ENCODE data around the gene SMARCD3. TPM values are rescaled to one million over a fixed set of nuclear protein-coding genes. Genes with fewer than 3 reads are reported as not detected.

SMARCD3 gene
- total and polyA plus RNA-seq, 2 of the 13 experiments (the other 11 are each of a cell fraction or from before 2014, with no cell fraction given): 0.20 to 0.62 TPM

GRCh38 chr7:151251328-151251688 is 2.8 kb upstream of the SMARCD3 start (continued):
- TF ChIP-seq TEAD3 (CRISPR knock-in tag; optimal IDR thresholded peaks at IDR 0.05; ENCODE audit: borderline replicate concordance) (no peak), CAMTA2 (CRISPR knock-in tag; IDR thresholded peaks at IDR 0.05; ENCODE audit: borderline replicate concordance) (no peak), ZBTB7B (CRISPR knock-in tag; IDR thresholded peaks at IDR 0.05) (0 out of 2 replicates have a peak, but pooled peaks have one; percentile 21), ZSCAN30 (CRISPR knock-in tag; IDR thresholded peaks at IDR 0.05) (no peak), KDM5B (CRISPR knock-in tag; IDR thresholded peaks at IDR 0.05; ENCODE audit: borderline replicate concordance) (peak; percentile 28; the same call in 1 of the 2 replicates), WIZ (CRISPR knock-in tag; IDR thresholded peaks at IDR 0.05) (no peak), SETDB1 (CRISPR knock-in tag; IDR thresholded peaks at IDR 0.05; ENCODE audit: borderline replicate concordance) (no peak), PLRG1 (conservative IDR thresholded peaks at IDR 0.05) (no peak), ZNF800 (CRISPR knock-in tag; IDR thresholded peaks at IDR 0.05) (peak; percentile 24; the same call in 1 of the 2 replicates), TBX2 (CRISPR knock-in tag; IDR thresholded peaks at IDR 0.05; ENCODE audit: borderline replicate concordance) (no peak)
- TF ChIP-seq, protein P1, sequence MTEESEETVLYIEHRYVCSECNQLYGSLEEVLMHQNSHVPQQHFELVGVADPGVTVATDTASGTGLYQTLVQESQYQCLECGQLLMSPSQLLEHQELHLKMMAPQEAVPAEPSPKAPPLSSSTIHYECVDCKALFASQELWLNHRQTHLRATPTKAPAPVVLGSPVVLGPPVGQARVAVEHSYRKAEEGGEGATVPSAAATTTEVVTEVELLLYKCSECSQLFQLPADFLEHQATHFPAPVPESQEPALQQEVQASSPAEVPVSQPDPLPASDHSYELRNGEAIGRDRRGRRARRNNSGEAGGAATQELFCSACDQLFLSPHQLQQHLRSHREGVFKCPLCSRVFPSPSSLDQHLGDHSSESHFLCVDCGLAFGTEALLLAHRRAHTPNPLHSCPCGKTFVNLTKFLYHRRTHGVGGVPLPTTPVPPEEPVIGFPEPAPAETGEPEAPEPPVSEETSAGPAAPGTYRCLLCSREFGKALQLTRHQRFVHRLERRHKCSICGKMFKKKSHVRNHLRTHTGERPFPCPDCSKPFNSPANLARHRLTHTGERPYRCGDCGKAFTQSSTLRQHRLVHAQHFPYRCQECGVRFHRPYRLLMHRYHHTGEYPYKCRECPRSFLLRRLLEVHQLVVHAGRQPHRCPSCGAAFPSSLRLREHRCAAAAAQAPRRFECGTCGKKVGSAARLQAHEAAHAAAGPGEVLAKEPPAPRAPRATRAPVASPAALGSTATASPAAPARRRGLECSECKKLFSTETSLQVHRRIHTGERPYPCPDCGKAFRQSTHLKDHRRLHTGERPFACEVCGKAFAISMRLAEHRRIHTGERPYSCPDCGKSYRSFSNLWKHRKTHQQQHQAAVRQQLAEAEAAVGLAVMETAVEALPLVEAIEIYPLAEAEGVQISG (CRISPR knock-in tag; IDR thresholded peaks at IDR 0.05): 0 out of 2 replicates have a peak, but pooled peaks have one; percentile 30
- TF ChIP-seq, protein P2, sequence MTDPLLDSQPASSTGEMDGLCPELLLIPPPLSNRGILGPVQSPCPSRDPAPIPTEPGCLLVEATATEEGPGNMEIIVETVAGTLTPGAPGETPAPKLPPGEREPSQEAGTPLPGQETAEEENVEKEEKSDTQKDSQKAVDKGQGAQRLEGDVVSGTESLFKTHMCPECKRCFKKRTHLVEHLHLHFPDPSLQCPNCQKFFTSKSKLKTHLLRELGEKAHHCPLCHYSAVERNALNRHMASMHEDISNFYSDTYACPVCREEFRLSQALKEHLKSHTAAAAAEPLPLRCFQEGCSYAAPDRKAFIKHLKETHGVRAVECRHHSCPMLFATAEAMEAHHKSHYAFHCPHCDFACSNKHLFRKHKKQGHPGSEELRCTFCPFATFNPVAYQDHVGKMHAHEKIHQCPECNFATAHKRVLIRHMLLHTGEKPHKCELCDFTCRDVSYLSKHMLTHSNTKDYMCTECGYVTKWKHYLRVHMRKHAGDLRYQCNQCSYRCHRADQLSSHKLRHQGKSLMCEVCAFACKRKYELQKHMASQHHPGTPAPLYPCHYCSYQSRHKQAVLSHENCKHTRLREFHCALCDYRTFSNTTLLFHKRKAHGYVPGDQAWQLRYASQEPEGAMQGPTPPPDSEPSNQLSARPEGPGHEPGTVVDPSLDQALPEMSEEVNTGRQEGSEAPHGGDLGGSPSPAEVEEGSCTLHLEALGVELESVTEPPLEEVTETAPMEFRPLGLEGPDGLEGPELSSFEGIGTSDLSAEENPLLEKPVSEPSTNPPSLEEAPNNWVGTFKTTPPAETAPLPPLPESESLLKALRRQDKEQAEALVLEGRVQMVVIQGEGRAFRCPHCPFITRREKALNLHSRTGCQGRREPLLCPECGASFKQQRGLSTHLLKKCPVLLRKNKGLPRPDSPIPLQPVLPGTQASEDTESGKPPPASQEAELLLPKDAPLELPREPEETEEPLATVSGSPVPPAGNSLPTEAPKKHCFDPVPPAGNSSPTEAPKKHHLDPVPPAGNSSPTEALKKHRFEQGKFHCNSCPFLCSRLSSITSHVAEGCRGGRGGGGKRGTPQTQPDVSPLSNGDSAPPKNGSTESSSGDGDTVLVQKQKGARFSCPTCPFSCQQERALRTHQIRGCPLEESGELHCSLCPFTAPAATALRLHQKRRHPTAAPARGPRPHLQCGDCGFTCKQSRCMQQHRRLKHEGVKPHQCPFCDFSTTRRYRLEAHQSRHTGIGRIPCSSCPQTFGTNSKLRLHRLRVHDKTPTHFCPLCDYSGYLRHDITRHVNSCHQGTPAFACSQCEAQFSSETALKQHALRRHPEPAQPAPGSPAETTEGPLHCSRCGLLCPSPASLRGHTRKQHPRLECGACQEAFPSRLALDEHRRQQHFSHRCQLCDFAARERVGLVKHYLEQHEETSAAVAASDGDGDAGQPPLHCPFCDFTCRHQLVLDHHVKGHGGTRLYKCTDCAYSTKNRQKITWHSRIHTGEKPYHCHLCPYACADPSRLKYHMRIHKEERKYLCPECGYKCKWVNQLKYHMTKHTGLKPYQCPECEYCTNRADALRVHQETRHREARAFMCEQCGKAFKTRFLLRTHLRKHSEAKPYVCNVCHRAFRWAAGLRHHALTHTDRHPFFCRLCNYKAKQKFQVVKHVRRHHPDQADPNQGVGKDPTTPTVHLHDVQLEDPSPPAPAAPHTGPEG (CRISPR knock-in tag; IDR thresholded peaks at IDR 0.05): 0 out of 2 replicates have a peak, but pooled peaks have one; percentile 37
- TF ChIP-seq, protein P3, sequence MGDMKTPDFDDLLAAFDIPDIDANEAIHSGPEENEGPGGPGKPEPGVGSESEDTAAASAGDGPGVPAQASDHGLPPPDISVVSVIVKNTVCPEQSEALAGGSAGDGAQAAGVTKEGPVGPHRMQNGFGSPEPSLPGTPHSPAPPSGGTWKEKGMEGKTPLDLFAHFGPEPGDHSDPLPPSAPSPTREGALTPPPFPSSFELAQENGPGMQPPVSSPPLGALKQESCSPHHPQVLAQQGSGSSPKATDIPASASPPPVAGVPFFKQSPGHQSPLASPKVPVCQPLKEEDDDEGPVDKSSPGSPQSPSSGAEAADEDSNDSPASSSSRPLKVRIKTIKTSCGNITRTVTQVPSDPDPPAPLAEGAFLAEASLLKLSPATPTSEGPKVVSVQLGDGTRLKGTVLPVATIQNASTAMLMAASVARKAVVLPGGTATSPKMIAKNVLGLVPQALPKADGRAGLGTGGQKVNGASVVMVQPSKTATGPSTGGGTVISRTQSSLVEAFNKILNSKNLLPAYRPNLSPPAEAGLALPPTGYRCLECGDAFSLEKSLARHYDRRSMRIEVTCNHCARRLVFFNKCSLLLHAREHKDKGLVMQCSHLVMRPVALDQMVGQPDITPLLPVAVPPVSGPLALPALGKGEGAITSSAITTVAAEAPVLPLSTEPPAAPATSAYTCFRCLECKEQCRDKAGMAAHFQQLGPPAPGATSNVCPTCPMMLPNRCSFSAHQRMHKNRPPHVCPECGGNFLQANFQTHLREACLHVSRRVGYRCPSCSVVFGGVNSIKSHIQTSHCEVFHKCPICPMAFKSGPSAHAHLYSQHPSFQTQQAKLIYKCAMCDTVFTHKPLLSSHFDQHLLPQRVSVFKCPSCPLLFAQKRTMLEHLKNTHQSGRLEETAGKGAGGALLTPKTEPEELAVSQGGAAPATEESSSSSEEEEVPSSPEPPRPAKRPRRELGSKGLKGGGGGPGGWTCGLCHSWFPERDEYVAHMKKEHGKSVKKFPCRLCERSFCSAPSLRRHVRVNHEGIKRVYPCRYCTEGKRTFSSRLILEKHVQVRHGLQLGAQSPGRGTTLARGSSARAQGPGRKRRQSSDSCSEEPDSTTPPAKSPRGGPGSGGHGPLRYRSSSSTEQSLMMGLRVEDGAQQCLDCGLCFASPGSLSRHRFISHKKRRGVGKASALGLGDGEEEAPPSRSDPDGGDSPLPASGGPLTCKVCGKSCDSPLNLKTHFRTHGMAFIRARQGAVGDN (CRISPR knock-in tag; IDR thresholded peaks at IDR 0.05): peak; percentile 46

Data from HepG2 (cell line).